HL-60 (cell line): ENCODE data around the gene OTOF.

Experiments used
- POLR2AphosphoS5 ChIP-seq: IDR thresholded peaks from 2 replicates; pipeline ENCODE4 v1.6.1; 2012; ENCODE audit warnings: low read depth
- TF ChIP-seq, protein P1 (sequence below): IDR thresholded peaks from one replicate; pipeline ENCODE4 v1.5.1; 2011; ENCODE audit warnings: low read length, control low read depth, inconsistent platforms; ENCODE audit not compliant: insufficient read depth

DNA sequence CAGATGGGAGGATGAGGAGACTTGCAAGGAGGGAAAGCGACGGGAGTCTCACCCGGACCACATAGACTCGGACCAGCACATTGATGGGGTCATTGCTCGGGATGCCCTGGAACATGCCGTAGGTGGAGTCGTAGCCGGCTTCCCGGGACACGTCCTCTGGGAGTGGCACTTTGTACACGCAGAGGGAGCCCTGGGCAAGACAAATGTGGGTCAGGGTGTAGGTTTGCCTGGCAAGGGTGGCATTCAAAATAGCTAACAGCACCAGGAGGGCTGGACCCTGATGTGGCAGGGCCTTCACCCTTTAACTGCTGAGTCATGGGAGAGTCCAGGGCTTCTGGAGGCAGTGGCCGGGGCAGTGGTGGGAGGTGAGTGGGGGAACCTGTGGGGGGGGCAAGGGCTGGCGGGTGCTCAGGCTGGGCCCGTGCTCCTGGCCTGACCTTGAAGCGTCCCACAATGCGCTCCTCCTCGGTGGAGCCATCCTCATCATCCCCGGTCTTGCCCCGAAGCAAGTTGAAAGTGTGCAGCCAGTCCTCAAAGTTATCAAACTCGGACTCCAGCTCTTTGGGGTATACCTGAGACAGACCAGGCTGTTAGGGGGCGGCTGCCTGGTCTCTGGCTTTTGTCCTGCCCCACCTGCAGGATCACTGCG, 11.1 kb downstream of the OTOF start:
- TF ChIP-seq POLR2AphosphoS5 = no peak
- TF ChIP-seq, protein P1, sequence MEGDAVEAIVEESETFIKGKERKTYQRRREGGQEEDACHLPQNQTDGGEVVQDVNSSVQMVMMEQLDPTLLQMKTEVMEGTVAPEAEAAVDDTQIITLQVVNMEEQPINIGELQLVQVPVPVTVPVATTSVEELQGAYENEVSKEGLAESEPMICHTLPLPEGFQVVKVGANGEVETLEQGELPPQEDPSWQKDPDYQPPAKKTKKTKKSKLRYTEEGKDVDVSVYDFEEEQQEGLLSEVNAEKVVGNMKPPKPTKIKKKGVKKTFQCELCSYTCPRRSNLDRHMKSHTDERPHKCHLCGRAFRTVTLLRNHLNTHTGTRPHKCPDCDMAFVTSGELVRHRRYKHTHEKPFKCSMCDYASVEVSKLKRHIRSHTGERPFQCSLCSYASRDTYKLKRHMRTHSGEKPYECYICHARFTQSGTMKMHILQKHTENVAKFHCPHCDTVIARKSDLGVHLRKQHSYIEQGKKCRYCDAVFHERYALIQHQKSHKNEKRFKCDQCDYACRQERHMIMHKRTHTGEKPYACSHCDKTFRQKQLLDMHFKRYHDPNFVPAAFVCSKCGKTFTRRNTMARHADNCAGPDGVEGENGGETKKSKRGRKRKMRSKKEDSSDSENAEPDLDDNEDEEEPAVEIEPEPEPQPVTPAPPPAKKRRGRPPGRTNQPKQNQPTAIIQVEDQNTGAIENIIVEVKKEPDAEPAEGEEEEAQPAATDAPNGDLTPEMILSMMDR = no peak
